Ishikawa (cell line): Measurements from ENCODE around the gene DEFB121.

Experiments
- CEBPB ChIP-seq: IDR thresholded peaks from 2 replicates; pipeline ENCODE4 v1.6.1; 2012
- EGR1 ChIP-seq: IDR thresholded peaks from 2 replicates; pipeline ENCODE4 v1.6.1; 2012
- MAX ChIP-seq: IDR thresholded peaks from 2 replicates; pipeline ENCODE4 v1.6.1; 2012
- YY1 ChIP-seq: IDR thresholded peaks from 2 replicates; pipeline ENCODE4 v1.6.1; 2012; ENCODE audit warnings: low read depth
- TF ChIP-seq, protein P1 (sequence below): IDR thresholded peaks from 2 replicates; pipeline ENCODE4 v1.6.1; 2012; ENCODE audit warnings: low read depth, mild to moderate bottlenecking
- TF ChIP-seq, protein P2 (sequence below): IDR thresholded peaks from 2 replicates; pipeline ENCODE4 v1.6.1; 2012

- no peak for TF ChIP-seq MAX
- TF ChIP-seq, protein P1, sequence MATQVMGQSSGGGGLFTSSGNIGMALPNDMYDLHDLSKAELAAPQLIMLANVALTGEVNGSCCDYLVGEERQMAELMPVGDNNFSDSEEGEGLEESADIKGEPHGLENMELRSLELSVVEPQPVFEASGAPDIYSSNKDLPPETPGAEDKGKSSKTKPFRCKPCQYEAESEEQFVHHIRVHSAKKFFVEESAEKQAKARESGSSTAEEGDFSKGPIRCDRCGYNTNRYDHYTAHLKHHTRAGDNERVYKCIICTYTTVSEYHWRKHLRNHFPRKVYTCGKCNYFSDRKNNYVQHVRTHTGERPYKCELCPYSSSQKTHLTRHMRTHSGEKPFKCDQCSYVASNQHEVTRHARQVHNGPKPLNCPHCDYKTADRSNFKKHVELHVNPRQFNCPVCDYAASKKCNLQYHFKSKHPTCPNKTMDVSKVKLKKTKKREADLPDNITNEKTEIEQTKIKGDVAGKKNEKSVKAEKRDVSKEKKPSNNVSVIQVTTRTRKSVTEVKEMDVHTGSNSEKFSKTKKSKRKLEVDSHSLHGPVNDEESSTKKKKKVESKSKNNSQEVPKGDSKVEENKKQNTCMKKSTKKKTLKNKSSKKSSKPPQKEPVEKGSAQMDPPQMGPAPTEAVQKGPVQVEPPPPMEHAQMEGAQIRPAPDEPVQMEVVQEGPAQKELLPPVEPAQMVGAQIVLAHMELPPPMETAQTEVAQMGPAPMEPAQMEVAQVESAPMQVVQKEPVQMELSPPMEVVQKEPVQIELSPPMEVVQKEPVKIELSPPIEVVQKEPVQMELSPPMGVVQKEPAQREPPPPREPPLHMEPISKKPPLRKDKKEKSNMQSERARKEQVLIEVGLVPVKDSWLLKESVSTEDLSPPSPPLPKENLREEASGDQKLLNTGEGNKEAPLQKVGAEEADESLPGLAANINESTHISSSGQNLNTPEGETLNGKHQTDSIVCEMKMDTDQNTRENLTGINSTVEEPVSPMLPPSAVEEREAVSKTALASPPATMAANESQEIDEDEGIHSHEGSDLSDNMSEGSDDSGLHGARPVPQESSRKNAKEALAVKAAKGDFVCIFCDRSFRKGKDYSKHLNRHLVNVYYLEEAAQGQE: no peak
- TF ChIP-seq, protein P2, sequence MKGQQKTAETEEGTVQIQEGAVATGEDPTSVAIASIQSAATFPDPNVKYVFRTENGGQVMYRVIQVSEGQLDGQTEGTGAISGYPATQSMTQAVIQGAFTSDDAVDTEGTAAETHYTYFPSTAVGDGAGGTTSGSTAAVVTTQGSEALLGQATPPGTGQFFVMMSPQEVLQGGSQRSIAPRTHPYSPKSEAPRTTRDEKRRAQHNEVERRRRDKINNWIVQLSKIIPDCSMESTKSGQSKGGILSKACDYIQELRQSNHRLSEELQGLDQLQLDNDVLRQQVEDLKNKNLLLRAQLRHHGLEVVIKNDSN: no peak
- TF ChIP-seq YY1: no peak
- TF ChIP-seq CEBPB: no peak
- TF ChIP-seq EGR1: no peak
Measured at GRCh38 chr20:31403886-31404285, 2.1 kb downstream of the DEFB121 start.
